ENCODE results near the gene MUC2. TPM values are rescaled to one million over a fixed set of nuclear protein-coding genes. Genes with fewer than 3 reads are reported as not detected.
"Not testable (repeated sequence)": the region's sequence is repeated elsewhere in the genome, so short reads cannot be mapped to it uniquely, and the experiment has no call there.

MUC2 gene
- total RNA-seq, 1 donor from 2014 or later: not detected

DNA sequence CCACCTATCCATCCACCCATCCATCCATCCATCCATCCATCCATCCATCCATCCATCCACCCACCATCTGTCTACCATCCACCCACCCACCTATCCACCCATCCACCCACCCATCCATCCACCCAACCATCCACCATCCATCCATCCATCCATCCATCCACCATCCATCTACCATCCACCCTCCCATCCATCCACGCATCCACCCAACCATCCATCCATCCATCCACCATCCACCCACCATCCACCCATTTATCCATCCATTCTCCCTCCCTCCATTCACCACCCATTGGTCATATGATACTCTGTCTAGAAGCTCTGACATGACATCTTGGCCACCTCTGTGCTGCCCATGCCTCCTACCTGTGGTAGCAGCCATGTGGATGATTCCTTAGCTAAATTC lies 31.7 kb downstream of the MUC2 start:
- no peak for DNase-seq

DNA sequence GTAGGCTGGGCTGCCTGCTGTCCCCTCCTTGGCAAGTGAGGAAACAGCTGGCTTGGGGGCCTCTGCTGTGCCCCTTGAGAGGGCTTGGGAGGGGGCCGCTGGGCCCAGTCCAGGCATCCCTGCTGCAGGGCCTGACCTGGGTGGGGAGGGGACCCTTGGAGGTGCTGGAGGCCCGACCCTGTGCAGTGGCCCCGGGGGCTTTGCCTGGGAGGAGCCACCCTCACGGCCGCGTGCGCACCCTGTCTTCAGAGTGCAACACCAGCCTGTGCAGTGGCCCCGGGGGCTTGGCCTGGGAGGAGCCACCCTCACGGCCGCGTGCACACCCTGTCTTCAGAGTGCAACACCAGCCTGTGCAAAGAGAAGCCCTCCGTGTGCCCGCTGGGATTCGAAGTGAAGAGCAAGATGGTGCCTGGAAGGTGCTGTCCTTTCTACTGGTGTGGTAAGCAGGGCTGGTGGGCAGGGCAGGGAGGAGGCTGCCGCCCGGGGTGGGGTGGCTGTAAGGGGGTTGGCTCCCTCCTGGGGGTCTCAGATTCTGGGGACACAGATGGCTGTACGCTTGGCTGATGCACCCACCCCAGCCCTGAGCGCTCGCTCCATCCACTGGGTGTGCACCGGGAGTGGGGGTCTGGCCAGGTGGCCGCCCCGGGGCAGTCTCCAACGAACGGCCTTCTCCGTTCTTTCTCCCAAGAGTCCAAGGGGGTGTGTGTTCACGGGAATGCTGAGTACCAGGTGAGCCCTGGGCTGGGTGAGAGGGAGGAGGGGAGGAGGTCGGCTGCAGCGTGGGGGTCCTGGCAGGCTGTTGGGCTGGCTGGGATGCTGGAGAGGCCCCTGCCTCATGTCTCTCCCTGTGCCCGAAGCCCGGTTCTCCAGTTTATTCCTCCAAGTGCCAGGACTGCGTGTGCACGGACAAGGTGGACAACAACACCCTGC lies 32.9 kb downstream of the MUC2 start:
- DNase-seq: no peak

DNA sequence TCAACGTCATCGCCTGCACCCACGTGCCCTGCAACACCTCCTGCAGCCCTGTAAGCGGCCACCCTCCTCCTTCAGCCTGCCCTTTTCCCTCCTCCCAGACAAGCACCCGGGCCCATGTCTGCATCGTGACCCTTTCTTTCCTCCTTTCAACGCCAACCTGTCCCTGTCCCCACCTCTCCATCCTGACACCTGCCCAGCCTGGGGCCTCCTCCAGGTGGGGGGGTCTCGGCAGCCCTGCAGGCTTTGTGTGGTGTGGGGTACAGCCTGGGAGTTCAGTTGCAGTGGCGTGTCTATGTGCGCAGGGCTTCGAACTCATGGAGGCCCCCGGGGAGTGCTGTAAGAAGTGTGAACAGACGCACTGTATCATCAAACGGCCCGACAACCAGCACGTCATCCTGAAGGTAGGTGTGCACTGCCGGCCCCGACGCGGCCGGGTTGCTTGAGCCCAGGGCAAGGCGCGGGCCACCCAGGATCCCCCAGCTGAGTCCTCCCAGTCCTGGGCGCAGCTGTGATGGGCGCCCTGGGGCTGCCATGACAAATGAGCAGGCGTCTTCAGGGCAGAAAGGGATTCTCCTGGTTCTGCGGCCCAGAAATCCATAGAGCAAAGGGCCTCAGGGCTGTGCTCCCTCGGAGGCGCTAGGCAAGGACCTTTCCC lies 33.7 kb downstream of the MUC2 start:
- DNase-seq: no peak

DNA sequence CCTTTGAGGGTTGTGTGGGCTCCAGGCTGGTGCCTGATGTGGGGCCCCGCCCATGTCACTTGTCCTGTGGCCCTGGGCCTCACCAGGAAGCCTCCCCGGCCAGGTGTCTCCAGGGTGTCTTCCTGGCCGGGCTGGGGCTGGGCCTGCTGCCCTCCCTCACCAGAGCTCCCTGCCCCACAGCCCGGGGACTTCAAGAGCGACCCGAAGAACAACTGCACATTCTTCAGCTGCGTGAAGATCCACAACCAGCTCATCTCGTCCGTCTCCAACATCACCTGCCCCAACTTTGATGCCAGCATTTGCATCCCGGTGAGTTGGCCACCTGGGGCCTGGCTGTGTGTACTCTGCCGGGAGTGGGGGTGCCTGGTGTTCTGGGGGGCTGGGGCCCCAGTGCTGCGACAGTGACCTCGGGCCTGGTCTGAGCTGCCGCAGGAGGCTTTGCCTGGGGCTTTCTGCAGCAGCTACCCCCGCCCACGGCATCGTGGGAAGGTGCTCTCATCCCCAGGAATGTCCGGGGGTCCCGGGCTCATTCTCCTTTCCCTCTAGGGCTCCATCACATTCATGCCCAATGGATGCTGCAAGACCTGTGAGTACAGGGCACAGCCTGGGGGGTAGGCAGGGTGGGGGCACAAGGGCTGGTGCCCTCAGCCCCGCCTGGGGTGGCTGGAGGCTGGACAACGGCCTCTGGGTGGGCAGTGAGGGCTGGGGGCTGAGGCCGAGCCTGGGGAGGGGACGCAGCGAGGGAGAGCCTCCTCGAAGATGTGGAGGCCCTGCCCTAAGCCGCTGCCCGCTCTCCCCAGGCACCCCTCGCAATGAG lies 34.6 kb downstream of the MUC2 start:
- no peak for DNase-seq

DNA sequence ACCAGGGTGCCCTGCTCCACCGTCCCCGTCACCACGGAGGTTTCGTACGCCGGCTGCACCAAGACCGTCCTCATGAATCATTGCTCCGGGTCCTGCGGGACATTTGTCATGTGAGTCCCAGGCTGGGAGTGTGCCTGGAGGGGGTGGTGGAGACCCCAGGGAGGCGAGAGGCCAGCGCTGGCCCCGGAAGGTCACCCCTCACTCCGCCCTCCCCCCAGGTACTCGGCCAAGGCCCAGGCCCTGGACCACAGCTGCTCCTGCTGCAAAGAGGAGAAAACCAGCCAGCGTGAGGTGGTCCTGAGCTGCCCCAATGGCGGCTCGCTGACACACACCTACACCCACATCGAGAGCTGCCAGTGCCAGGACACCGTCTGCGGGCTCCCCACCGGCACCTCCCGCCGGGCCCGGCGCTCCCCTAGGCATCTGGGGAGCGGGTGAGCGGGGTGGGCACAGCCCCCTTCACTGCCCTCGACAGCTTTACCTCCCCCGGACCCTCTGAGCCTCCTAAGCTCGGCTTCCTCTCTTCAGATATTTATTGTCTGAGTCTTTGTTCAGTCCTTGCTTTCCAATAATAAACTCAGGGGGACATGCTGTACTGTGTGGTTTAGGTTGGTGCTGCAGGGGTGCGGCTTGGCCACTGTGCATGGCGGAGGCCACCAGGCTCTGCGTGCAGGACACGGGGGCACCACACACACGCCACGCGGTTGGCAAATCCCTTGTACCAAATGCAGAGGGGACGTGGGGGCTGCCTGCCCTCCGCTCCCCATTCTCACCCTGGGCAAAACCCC lies 35.4 kb downstream of the MUC2 start:
- no peak for DNase-seq

DNA sequence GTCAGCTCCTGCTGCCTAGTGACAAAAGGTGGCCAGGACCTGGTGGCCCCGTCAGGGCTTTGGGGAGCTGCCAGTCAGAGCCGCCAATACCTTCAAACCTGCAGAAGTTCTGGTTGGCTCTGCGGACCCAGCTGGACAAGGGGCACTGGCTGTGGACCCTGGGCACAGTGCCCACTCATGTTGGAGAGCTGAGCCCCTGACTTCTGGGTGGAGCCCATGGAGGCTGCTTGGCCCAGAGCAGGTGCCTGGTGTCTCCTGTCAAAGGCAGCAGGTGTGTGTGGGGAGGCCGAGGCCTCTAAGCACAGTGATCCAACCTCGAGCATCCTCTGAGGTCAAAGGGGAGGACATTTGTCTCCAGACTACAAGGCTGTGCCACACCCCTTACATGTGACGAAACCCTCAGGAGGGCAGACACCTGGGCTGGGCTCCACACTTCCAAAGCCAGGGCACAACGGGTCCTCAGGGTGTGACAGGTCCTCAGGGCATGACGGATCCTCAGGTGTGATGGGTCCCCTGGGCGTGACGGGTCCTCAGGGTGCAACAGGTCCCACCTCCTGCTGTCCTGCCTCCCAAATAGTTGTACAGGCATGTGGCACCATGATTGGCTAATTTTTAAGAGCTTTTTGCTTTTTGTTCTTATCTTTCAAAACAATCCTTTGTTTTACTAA lies 37.0 kb downstream of the MUC2 start:
- no peak for DNase-seq

DNA sequence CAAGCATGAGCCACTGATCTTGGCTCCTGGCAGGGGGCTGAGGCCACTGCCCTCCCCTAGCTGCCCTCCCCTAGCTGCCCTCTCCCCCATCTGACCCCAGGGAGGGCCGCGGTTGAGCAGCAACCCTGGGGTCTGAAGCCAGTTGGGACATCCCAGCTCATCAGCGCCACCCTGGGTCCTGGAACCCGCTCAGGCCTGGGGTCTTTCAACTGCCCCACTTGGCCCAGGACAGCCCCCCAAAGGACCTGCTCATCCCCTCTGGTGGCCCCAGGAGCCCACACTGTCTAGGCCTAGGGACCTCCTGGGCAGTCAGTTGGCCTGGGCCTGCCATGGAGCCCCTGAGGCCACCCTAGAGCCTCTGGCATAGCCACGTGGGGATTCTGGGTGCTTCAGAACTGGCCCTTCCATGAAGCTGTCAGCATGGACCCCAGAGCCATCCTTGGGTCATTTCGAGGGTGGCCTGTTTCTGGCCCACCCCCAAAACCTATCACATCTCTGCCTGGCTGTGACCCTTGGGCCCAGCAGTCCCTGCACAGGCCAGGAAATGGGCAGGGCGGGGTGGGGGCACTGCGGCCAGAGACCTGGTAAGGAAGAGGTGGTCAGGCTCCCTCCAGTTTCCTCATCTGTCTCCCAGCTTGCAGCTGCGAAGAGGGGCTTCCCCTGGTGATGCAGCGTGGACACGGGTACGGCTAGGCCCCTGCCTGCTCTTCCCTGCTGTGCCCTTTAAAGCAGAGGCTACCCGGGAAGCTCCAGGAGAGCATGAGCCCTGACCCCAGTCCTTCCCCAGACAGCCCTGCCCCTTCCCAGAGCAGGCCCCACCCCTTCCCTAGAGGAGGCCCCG lies 37.9 kb downstream of the MUC2 start:
- no peak for DNase-seq

DNA sequence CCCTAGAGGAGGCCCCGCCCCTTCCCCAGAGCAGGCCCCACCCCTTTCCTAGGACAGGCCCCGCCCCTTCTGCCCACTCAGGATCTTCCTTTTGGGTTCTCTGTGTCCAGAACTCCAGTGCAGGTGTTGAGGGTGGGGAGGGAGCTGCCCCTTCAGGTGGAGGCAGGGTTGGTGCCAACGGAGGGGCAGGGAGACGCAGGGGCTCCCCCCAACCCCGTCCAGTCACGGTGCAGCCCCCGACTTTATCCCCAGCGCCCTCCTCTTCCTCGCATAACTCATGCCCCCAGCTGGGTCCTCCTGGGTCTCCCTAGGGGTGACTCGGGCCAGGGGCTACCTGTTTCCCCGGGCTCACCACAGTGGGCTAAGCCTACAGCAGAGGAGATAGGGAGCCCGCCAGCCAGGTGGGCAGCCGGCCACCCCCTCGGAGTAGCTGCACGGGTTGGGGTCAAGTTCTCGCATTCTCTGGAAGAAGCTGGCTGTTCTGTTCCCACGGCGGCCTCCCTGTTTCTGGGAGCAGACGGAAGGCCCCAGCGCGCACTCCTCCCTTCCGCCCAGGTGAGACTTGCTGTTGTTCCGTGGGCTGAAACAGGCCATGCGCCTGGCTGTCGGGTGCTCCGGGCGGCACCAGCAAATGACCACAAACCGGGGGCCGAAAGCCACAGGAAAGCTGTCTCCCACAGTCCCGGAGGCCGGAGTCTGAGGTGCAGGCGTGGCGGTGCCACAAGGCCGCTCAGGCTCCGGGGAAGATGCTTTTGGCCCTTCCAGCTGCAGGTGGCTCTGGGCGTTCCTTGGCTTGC lies 38.9 kb downstream of the MUC2 start:
- DNase-seq: no peak

DNA sequence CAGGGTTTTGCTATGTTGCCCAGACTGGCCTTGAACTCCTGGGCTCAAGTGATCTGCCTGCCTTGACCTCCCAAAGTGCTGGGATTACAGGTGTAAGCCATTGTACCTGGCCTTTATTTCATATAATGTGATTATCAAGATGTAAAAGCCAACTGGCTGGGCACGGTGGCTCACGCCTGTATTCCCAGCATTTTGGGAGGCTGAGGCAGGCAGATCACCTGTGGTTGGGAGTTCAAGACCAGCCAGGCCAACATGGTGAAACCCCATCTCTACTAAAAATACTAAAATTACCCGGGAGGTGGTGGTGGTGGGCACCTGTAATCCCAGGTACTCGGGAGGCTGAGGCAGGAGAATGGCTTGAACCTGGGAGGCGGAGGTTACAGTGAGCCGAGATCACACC lies 40.6 kb downstream of the MUC2 start:
- not testable (repeated sequence) for DNase-seq

DNA sequence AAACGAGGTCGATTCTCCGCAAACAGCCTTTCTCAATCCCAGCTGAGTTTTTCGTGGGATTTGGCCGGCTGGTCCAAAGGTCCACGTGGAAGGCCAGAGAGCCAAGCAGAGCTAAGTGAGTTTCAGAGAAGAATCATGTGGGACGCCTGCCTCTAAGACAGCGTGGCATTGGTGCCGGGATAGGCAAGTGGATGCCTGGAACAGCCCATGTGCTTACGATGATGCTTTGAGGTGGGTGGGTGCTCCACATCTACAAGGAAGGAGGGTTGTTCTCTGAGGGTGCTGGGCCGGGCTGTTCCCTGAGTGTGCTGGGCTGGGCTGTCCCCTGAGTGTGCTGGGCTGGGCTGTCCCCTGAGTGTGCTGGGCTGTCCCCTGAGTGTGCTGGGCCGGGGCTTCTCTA lies 41.4 kb downstream of the MUC2 start:
- no peak for DNase-seq

DNA sequence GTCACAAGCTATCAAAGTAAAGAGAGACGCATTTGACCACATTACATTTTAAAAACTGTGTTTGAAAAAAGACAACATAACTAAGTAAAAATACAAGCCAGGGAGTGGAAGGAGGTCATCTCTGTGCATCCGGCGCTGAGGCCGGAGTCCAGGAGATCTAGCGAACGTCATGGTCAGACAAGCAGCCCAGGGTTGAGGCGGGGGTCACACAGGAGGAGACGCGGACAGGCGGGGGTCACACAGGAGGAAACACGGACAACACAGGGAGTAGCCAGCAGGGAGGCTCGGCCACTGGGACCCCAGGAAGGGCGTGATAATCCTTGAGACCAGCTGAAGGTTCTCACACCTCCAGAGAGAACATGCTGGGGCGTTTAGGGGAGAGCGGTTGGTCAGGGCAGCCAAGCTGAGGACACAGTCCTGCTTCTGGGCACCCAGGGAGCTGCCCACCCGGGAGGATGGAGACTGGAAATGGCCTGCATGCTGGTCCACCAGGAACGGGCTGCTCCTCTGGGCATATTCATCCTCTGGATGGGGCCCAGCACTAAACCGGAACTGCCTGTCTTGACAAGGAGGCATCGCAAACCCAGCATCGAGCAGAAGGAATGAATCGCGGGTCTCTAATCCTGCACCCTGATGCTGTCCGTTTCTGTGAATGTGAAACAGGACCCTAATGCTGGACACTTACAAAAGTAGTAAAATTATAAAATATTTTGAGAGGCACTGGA lies 42.2 kb downstream of the MUC2 start:
- DNase-seq: no peak

DNA sequence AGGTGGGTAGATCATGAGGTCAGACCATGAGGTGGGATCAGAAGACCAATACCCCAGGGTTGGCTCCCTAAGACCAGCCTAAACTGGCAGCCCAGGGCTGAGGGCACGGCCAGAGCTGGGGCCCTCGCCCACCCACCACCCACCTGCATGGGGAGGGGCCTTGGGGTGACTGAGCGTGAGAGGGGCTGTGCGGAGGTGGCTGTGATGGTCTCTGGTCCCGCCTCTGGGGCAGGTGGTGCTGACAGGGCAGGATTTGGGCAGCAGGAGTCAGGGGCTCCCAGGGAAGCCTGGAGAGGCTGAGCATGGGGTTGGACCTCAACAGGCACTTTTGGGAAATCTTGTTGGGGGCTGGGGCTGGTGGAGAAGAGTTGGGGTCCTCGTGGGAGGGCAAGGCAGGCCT lies 43.3 kb downstream of the MUC2 start:
- DNase-seq: no peak

DNA sequence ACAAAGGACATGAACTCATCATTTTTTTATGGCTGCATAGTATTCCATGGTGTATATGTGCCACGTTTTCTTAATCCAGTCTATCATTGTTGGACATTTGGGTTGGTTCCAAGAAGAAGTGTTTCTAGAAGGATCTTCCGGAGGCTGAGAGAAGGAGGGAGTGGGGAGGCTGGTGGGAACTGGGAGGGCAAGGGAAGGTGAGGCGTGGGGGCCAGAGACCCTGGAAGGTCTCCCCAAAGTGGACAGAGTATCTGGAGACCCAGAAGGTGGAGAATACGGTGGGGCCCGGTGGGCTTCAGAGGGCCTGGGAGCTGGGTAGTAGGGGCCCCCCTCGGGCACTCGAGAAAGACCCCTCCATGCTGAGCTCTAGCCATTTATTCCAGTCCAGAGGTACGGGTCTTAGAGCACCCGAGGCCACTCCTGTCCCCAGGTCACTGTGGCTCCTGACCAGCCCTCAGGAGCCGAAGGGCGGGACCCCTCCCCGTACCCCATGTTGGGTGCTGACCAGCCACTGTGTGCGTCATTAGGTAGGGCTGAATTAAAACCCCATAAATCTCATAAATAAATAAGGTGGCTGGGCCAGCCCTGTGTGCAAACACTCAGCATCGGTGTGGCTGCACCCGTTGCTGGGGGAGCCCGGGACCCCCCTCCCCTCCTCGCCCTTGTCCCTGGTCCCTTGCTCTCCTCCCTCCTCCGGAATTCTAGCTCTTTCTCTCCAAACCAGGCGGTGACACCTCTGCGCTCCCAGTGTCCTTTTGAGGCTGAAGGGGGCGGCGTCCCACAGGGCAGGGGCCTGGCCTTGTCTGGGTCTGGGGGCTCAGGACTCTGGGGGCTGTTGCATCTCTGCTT lies 44.3 kb downstream of the MUC2 start:
- no peak for DNase-seq

DNA sequence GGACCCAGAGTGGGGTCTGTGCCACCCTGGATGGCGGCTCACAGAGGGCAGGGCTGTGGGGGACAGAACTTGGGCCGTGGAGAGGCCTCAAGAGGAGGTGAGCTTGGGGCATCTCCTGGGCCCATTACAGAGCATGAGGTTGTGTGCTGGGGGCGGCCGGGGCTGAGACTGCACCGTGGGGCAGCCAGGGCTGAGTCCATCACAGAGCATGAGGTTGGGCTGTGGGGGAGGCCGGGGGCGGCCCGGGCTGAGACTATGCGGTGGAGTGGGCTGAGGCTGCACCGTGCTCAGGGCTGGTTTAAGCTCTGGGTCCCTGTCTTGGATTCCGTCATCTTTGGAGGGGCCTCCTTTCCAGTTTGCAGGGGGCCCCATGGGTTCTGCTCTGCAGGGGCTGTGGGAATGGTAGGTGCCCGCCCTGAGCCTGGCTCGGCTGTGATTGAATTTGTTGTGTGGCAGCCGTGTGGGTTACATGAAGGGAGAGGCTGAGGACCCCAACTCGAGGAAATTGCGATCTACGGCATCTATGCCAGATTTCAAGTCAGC lies 45.0 kb downstream of the MUC2 start:
- DNase-seq: no peak

DNA sequence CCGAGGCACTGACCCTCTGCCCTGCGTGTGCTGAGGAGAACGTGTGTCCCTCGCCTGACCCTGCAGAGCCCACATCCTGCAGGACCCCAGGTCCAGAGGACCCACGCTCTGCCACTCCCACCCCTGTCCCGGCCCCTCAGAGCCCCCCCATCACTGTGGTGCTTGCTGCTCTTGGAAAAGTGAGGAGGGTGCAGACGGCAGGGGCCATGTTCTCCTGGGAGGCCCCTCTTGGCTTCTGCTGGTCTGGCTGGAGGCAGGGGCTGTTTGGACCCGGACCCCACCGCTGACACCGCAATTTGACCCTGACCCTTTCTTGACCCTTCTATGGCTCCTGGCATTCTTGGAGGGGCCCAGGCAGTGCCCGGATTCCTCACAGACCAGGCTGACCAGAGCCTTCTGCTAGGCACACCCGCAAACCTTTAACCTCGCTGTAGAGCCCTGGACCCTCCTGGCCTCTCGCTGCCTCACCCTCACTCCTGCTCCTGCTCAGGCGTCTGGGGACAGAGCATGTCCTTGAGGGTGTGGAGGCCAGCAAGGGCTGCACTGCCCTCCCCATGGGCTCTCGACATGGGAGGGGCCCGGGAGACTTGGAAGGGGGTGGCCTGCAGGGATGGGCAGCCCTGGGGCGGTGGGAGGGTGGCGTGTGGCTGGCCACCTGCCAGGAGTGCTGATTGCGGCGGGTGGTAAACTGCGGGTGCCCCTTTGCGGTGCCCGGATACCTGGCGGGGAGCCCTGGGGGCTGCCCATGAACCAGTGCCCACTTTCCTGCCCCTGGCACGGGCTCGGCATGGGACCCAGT lies 46.1 kb downstream of the MUC2 start:
- DNase-seq: no peak

DNA sequence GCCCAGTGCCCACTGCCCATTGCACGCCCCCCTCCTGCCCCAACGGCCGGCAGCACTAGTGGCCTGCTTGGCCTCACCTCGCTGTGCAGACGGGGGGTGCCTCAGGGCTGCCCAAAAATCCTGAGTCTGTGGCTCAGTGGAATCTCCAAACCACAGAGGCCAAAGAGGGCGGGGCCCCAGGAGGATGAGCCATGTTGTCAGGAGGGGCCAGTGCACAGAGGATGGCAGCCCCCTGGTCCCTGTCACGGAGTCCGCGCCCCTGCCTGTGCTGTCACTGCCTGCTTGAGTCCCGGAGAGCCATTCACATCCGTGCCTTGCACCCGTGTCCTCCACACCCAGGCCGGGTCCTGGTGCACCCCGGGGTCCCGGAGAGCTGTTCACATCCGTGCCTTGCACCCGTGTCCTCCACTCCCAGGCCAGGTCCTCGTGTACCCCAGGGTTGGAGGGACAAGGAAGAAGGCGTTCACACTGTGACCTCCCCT lies 46.7 kb downstream of the MUC2 start:
- no peak for DNase-seq

Data from occipital lobe (tissue), 2 donors.